ENCODE results near the gene STK32A.

The STK32A gene

DNA sequence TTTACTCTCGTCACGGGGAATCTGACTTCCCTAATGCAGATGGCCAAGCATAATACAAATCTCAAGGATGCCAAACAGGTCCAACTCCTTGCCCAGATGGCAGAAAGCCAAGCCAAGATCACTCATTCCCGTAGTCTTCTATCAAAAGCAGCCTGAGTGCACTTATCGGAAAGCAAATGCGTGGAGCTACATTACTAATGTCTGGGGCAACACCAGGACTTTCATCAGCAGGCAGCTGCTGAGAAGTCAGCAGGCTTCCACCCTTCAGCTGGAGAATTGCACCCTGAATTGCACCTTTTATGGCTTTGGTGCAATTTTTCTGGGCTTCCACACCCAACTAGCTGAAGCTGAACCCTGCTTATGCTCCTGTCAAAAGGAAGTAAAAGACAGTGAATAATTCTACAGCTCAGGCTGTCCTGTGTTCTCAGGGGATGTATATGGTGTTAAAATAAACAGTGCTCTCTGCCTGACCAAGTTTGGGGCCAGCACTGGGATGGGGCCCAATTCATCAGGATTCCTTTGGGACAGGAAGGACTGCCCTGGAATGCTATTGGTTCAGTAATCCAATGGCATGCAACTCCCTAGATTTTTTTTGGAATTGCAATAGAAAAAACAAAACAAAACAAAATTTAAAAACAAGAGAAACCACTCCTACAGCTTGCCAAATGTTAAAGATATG lies 182.4 kb downstream of the STK32A start:
- H3K4me3 ChIP-seq (ENCODE audit: low read depth, low read length), result no peak overlapping the region
- no peak for DNase-seq (ENCODE audit: low read depth)
- TF ChIP-seq, protein P1, sequence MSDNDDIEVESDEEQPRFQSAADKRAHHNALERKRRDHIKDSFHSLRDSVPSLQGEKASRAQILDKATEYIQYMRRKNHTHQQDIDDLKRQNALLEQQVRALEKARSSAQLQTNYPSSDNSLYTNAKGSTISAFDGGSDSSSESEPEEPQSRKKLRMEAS (IDR thresholded peaks at IDR 0.05; ENCODE audit: low read depth, low read length), result no peak
- no peak for TF ChIP-seq MYC (IDR thresholded peaks at IDR 0.05; ENCODE audit: low read depth, low read length)
- no peak for TF ChIP-seq POLR2A (IDR thresholded peaks at IDR 0.05; ENCODE audit: extremely low read depth, insufficient read length)
- TF ChIP-seq, protein P2, sequence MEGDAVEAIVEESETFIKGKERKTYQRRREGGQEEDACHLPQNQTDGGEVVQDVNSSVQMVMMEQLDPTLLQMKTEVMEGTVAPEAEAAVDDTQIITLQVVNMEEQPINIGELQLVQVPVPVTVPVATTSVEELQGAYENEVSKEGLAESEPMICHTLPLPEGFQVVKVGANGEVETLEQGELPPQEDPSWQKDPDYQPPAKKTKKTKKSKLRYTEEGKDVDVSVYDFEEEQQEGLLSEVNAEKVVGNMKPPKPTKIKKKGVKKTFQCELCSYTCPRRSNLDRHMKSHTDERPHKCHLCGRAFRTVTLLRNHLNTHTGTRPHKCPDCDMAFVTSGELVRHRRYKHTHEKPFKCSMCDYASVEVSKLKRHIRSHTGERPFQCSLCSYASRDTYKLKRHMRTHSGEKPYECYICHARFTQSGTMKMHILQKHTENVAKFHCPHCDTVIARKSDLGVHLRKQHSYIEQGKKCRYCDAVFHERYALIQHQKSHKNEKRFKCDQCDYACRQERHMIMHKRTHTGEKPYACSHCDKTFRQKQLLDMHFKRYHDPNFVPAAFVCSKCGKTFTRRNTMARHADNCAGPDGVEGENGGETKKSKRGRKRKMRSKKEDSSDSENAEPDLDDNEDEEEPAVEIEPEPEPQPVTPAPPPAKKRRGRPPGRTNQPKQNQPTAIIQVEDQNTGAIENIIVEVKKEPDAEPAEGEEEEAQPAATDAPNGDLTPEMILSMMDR (IDR thresholded peaks at IDR 0.05; ENCODE audit: low read depth, low read length), result no peak

DNA sequence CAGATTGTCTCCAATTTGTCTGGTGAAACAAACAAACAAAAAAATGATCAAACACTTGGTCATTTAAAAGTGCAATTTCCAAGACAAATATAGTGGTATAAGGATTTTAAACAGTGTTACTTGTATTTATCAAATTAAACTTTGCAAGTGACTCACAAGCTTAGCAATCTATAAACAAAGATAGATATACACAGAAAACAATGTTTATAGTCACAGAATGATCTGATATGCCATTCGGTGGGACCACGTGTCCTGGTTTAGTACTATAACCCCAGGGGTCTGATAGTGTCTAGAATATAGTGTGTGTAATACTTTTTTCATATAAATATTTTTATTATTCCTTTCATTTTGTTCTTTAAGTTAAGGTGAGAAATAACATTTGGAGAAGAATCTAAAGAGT lies 183.8 kb downstream of the STK32A start:
- TF ChIP-seq, protein P1 (IDR thresholded peaks at IDR 0.05; ENCODE audit: low read depth, low read length), result no peak
- TF ChIP-seq, protein P2 (IDR thresholded peaks at IDR 0.05; ENCODE audit: low read depth, low read length), result no peak
- TF ChIP-seq POLR2A (IDR thresholded peaks at IDR 0.05; ENCODE audit: extremely low read depth, insufficient read length), result no peak
- no peak for TF ChIP-seq MYC (IDR thresholded peaks at IDR 0.05; ENCODE audit: low read depth, low read length)
- H3K4me3 ChIP-seq (ENCODE audit: low read depth, low read length), result no peak overlapping the region
- no peak for DNase-seq (ENCODE audit: low read depth)

DNA sequence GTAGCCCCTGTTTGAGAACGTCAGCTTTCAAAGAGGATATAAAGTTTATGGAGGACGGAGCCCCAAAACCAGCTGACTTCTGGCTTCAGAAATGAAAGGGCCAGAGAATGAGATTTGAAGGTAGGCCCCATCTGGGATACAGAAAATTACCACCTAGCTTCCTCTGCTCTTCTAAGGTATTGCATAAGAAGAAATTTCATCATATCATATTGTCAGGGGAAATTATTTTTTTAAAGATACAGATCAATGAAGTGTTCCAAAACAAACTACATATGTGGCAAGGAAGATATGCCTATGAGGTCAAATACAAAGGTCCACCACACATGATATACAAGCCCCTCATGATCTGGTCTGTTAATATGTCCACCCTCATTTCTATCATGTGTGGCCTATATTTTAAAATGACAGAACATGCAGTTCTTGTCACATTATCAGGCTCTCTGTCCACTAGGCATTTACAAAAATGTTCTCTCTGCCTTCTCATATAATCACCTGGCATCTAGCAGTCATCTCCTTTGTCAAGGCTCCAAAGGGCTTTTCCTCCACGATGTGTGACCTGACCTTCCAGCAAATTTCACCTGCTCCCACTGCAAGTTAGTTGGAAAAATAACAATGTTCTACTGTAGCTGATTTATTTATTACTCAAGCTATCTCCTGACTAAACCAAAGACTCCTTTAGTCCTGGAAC lies 192.0 kb downstream of the STK32A start:
- no peak overlapping the region for H3K4me3 ChIP-seq (ENCODE audit: low read depth, low read length)
- TF ChIP-seq, protein P1 (IDR thresholded peaks at IDR 0.05; ENCODE audit: low read depth, low read length), result no peak
- TF ChIP-seq, protein P2 (IDR thresholded peaks at IDR 0.05; ENCODE audit: low read depth, low read length), result no peak
- TF ChIP-seq POLR2A (IDR thresholded peaks at IDR 0.05; ENCODE audit: extremely low read depth, insufficient read length) (no peak), MYC (IDR thresholded peaks at IDR 0.05; ENCODE audit: low read depth, low read length) (no peak)
- no peak for DNase-seq (ENCODE audit: low read depth)

DNA sequence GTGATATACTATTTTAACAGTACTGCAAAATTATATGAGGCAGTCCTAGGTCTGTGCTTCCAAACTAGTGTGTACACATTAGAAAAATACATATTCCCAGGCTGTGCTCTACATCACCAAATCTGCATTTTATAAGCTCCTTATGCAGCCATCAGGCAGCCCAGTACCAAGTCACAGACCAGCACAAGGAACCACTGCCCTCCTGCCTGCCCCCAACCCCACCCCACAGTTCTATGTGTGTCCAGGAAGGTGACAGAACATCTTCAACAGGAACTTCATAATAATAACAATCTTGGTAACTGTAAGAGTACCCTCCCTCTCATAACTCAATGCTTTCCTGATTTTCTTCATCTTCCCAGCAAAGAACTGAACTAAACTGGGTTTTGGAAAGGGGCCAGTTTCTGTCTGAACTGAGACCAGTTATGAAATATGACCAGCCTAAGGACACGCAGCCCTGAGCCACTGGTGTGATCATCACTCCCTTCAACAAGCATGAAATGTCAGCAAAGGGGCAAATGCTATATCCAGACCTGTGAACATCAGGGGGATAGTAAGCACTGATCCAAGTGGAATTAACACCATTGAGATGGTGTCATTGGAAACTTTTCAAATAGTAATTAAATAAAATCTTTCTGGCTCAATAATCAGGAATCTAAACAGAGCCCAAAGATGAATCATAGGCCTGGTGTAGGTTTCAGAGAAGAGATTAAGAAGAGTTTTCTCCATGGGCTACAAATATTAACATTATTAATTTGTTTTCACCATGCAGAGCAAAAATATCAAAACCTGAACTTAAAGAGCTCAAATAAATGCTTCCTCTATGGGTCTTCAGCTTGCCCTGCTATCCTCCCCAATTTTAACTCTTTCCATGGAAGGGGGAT lies 192.9 kb downstream of the STK32A start:
- TF ChIP-seq MYC (IDR thresholded peaks at IDR 0.05; ENCODE audit: low read depth, low read length), result no peak
- TF ChIP-seq, protein P1 (IDR thresholded peaks at IDR 0.05; ENCODE audit: low read depth, low read length), result no peak
- no peak overlapping the region for H3K4me3 ChIP-seq (ENCODE audit: low read depth, low read length)
- no peak for DNase-seq (ENCODE audit: low read depth)

DNA sequence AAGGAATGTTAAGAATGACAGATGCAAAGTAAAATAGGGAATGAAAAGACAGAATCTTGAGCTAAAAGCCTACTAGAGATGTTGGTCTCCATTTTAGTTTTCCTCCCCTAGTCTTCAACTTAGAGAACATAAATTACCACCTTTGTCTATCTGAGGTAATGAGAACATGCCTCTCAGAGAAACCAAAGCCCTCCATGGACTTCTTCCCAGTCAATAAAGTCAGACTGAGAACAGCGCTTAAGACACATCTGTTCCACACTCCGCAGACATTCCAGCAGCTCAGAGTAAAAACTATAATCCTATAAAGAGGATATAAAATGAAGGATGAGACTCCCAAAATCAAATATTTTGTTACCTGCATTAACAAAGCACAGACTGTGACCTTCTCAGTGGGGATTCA lies 195.8 kb downstream of the STK32A start:
- TF ChIP-seq, protein P1 (IDR thresholded peaks at IDR 0.05; ENCODE audit: low read depth, low read length), result no peak
- TF ChIP-seq, protein P2 (IDR thresholded peaks at IDR 0.05; ENCODE audit: low read depth, low read length), result no peak
- TF ChIP-seq MYC (IDR thresholded peaks at IDR 0.05; ENCODE audit: low read depth, low read length), result no peak
- no peak for TF ChIP-seq POLR2A (IDR thresholded peaks at IDR 0.05; ENCODE audit: extremely low read depth, insufficient read length)
- H3K4me3 ChIP-seq (ENCODE audit: low read depth, low read length), result no peak overlapping the region
- DNase-seq (ENCODE audit: low read depth), result no peak

Measured in NB4 (cell line).